Hepatocyte (in vitro differentiated cells): ENCODE measurements around the gene CUBN.

ENCODE experiments used
- CTCF ChIP-seq: fragments of 200-600 bp; sonication (generic); IDR thresholded peaks from 2 replicates; pipeline ENCODE4 v1.5.1; 2016; ENCODE audit warnings: antibody characterized with exemption, mild to moderate bottlenecking; ENCODE audit not compliant: poor library complexity
- EZH2phosphoT487 ChIP-seq: fragments of 200-600 bp; sonication (generic); IDR thresholded peaks from one replicate; pipeline ENCODE4 v1.6.1; 2018; ENCODE audit warnings: antibody characterized with exemption, mild to moderate bottlenecking, low read depth, moderate library complexity; ENCODE audit not compliant: unreplicated experiment, severe bottlenecking

- TF ChIP-seq CTCF (no peak), EZH2phosphoT487 (no peak)
Measured at GRCh38 chr10:16852624-16853023, 277.0 kb downstream of the CUBN start.
